ENCODE measurements around the gene TMA7.
"Not testable (repeated sequence)": the region's sequence is repeated elsewhere in the genome, so short reads cannot be mapped to it uniquely, and the experiment has no call there.

The TMA7 gene

DNA sequence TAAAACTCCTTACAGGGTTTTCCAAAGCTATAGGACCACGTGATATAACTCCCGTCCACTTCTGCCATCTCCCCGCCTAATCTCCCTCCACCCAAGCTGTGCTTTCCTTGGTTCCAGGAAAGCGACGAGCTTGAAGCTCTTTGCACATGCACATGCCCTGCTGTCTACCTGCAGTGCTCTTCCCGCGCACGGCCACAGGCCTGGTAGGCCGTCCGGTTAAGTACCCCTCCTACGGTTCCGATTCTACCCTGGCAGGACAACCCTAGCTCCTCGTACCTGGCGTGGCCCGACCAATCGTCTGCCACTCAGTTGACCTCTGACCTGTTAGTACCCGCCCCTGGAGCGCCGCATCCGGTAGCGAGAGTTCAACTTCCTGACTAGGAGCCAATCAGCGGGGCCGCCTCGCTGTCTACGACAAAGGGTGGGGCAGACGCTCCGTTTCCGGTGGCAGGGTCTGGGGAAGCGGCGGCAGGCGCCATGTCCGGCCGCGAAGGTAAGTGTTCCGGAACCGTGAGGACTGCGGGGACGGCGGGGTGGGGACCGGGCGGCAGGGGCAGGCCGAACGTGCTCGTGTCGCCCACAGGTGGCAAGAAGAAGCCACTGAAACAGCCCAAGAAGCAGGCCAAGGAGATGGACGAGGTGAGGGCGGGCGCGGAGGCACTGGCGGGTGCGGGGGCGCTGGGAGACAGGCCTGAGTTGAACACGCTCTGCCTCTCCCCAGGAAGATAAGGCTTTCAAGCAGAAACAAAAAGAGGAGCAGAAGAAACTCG is at the start of gene TMA7, which contains the start of gene CCDC51:
TMA7 (plus strand) TSS at position 438 of the 770 bp plus-strand sequence; CDS start at position 478, 40 bp downstream.
CCDC51 (minus strand) TSS at position 300 of the 770 bp plus-strand sequence. CDS start 4,991 bp downstream, outside the sequence.
- peak; percentile 99 for DNase-seq (ENCODE audit: low spot score)

DNA sequence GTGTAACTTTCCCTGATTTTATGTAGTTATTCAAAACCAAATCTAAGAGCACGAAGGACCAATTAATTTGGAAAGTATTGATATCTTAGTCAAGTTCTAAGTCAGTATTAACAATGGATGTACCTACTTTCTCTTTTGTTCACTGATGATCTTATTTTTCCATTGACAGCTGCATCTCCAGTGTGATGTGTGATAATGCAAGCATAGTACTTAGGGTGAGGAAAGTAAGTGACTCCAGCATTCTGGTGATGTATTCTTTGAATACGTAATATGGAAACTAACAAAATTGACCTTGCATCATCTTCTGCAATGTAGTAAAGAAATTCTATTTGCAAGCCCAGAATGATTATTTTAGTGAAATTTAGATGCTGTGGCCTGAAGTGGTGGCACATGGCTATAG is 45.7 kb upstream of the TMA7 start:
- no peak for DNase-seq (ENCODE audit: low spot score)

DNA sequence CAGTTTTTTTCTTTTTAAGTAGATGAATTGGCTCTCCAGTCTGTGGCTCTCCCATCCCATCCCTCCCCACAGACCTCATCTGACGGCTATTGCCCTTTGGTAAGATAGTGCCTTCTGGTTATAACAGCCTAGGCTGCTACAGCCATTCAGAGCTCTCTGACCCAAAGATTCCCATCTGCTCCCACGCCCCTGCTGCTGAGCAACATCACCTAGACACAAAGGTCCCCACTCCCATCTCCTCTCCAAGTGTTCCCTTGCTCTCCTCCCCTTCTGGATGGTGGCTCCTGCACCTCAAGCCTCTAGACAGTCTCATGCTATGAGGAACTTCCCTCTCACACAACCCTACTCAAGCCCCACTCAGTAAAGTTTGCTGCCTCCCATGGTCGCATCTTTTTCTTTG is 44.3 kb upstream of the TMA7 start:
- DNase-seq (ENCODE audit: low spot score) = no peak

DNA sequence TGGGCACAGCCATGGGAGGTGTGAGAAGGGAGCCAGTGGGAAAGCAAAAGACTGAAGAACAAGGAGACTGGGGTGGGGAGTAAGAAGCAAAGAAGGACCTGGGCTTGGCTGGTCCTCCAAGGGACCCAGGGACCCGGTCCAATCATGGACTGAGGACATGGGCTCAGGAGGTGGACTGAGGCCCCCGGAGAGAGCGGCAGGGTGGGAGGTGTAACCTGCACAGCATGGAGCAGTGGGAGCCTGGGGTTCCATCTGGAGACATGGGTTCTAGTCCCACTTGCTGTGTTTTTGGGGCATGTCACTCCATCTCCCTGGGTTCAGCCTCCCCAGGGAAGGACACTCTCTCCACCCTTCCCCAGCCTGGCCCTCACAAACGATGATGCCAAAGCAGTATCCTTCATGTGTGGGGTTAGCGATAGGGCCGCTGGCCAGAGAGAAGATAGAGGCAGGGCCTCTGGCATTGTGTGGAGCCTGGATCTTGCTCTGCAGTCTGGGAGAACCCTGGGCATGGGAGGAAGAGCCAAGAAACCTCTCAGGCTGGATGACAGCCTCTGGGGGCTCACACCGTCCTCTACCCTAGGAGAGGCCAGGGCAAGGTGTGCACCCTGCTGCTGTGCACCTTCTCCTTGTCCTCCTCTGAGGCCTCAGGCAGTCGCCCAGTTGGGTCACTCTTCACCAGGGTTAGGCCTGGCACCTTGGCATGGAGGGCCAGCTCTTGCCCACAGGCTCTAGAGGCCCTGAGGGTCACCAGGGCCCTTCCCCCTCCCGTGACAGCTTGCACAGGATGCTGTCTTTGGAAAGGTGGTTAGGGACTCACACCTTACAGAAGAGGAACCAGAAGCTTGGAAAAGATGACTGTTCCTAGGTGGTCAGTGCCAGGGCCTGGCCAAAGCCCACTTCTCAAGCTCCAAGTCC is 42.0 kb upstream of the TMA7 start:
- peak; percentile 1 for DNase-seq (ENCODE audit: low spot score)

DNA sequence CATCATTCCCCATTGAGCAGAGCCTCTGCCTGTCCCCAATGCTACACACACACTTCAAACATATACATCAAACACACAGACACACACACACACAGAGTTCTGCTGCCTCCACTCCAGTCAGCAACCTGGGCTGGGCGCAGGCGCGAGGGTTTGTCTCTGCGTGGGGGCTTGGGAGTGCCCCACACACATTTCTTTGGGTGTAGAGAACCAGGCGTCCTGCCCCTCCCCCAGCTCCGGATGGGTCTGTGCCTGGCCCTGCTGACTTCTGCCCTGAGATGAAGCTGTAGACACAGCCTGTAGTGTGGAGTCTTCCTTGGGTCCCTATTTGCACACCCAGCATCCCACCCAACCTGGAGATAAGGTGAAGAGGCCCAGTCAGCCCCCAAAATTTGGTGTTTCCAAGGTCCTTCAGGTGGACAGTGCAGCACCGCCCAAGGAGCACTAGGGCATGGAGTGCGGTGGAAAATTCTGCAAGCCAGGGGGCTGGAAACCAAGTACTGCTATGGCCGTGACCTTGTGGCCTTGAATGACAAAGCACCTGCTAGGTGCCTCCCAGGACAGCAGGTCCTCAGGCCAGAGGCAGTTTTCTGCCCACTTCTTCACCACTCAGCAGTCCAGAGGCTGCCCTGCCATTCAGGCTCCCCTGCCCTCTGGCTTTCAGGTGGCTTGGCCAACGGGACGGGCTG is 41.2 kb upstream of the TMA7 start:
- DNase-seq (ENCODE audit: low spot score) = peak; percentile 1

DNA sequence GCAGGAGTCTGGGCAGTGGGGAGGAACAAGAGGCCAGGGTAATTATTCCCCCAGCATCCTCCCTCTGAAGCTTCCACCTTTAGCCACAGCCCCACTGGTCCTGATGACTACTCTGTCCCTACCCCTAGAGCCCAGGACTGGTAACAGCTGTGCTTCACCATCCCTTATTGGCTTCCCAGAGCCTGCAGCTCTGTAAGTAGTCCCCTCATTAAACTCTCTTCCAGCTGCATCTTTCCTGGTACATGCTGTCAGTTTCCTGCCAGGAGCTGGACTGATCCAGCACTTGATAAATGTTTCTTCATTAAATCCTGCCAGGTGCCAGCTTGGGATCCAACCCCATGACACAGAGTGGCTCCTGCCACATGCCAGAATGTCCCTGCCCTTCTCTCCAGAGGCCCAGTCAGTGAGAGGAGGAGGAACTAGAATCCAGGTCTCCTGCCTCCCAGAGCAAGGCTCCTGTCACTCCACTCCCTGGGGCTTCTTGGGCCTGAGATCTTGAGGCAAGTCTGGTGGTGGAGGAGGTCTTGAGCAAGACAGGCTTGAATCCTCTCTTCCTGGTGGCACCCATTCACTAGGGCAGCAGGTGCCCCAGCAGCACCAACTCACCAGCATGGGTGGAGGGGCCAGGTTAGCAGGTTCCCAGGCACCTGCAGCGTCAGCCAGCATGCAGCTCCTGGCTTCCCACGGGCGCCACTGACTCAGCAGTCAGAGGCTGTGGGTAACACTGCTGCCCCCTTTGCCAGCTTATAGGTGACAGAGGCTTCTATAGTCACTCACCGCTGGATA is 40.5 kb upstream of the TMA7 start:
- peak; percentile 2 for DNase-seq (ENCODE audit: low spot score)

DNA sequence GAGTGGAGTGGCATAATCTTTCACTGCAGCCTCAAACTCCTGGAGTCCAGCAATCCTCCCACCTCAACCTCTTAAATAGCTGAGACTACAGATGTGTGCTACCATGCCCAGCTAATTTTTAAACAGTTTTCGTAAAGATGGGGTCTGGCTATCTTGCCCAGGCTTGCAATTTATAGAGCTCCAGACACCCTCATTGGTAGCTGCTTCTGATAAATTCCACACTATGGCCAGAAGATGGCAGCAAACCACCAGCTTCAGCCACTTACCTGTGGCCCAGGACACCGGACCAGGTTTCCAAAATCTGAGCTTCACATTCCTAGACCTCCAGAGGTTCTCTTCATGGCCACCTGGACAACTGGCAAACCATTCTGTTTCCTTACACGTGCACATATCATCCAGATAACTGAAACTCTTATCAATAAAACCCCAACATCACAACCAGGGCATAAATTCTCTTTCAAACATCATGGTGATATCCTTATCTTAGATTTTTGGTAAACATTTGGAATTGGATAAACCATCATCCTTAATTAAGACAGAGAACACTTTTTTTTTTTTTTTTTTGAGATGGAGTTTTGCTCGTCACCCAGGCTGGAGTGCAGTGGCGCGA is 39.1 kb upstream of the TMA7 start:
- DNase-seq (ENCODE audit: low spot score) = peak; percentile 84

DNA sequence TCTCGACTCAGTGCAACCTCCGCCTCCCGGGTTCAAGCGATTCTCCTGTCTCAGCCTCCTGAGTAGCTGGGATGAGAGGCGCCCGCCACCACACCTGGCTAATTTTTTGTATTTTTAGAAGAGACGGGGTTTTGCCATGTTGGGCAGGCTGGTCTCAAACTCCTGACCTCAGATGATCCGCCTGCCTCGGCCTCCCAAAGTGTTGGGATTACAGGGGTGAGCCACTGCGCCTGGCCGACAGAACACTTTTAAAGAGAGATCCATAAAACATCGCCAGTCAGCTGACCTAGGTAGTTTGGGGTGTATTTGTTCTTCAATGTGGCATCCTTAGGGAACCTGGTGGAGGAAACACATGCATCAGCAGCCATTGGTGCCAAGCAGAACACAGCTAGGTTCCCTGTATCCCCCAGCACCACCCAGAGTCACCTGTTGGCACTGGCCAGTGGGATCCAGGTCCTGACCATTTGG is 38.6 kb upstream of the TMA7 start:
- not testable (repeated sequence) for DNase-seq (ENCODE audit: low spot score)

DNA sequence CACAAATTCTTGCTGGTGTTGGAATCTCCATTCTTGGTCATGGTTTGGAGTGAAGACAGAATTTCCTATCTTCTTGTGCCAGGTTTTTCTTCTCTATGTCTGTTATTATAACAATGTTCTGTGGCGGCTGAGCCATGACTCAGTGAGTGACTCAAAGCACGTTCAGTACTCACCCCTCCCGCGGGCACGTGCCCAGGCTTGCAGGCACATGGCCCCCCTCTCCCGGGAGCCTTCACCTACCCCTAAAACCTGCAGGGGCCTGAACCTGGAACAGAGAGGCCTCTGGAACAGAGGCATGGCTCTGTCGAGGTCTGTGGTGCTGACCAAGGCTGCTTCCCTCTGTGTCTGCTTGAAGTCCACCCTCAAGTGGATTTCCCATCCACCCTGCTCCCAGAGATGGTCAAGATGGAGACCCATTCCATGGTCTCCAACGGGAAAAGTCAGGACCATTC is 37.8 kb upstream of the TMA7 start:
- no peak for DNase-seq (ENCODE audit: low spot score)

DNA sequence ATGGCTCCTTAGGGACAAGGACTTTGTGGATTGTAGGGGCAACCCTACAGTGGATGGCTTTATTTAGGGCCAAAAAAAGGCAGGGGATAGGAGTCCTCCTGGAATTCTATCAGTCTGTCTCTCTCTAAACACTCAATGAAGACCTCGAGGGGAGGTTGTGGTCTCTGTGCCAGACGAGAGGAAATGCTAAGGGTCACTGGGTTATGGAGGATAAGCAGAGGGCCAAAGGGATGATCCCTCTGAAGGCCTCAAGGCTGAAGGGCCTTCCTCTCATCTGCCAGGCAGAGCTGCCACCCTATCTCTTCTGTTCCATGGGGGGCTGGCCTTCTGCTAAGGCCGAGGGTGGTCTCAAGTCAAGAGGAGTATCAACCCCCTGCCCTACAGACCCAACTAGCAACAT is 37.1 kb upstream of the TMA7 start:
- DNase-seq (ENCODE audit: low spot score) = no peak

DNA sequence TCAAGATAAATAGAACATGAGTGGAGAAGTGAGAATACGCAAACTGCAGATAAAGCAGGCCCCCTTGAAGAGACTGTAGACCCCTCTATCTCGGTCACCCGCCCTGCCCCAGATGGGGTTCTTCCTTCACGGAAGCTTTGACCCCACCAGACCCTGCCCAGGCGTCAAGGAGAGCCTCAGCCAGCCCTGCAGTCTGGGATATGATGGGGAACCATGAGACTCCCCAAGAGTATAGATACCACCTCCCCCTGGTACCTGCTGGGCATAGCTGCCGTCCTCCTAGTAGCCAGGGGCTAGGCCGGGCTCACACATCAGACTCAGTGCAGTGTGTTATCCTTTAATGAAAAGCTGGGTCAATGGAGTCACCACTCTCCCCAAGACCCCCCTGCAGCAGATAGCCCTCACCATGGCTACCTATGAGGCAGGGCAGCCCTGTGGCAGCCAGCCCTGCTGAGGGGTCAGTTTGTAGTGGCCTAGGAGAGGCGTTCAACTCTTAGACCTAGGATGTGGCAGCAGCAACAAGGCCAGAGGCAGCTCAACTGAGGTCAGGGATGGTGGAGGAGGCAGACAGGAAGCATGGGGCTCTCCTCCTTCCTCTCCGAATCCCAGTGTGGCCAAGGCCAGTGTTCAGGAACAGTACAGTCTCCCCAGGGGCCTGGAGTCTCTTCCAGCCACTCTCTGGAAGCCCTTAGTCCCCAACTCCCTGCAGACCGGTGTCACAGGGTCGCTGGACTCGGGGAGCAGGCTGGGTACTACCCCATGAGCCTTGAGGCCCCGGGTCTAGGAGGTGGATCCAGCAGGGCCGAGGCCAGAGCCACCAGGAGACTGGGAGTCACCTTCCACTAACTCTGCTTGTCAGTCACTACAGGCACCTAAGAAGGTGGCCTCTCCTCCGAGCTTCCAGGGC is 36.3 kb upstream of the TMA7 start:
- DNase-seq (ENCODE audit: low spot score) = no peak

DNA sequence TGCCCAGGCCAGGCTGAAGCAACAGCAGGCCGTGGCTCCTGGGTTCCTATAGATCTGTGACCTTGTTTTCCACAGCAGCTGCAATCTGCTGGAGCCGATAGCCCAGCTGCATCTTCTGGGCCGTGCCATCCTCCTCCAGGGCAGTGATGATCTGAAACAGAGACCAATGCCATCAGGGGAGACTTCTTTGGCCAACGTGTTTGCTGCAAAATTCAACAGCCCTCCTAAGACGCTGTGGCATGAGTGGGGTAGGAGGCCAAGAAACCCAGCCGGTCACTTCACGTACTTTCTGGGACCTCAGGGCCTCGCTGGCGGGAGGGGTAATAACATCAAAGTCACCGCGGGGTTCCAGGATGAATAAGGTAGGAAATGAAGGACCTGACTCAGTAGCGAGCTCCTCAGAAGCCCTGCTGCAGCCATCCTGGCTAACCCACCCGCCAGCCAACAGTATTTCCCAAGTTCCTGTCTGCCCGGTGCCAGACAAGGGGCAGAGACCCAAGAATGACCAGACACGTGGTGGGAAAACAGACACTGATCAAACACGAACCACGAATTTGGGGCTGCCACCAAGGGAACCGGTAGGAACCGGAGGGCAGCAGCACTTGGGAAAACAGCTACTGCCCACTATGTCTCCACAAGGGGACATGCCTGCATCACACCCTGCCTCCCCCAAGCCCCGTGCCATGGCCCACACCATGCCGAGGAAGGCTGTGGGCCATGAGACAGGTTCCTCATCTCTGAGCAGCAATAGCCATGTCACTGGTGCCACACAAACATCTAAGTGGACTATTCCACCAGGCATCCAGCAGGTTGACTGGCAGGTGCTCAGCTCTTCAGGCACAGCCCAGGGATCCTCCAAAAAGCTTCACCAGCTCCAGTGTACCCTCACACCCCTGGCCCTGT is 35.4 kb upstream of the TMA7 start:
- DNase-seq (ENCODE audit: low spot score) = no peak

DNA sequence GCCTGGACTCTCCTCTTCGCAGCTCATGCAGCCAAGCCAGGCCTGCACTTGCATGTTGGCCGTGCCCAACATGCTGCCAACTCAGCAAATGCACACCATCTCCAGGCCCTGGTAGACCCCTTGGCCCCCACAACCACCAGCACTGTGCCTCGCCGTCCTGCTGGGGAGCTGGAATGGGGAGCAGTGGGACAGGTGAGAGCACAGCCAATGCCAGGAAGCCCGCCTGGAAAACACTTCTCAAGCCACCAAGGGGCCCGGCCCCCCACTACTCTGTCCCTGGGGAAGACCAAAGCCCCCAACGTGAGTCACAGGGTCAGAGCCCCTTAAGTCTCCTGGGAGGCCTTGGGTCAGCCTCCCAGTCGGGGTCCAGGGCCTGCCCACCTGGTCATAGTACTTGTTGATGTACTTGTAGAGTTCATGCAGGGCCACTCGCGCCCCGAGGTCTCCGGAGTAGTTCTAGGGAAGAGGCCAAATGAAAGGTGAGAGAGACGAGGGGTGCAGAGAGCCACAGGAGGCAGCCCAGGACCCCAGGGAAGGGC is 34.6 kb upstream of the TMA7 start:
- DNase-seq (ENCODE audit: low spot score) = no peak

DNA sequence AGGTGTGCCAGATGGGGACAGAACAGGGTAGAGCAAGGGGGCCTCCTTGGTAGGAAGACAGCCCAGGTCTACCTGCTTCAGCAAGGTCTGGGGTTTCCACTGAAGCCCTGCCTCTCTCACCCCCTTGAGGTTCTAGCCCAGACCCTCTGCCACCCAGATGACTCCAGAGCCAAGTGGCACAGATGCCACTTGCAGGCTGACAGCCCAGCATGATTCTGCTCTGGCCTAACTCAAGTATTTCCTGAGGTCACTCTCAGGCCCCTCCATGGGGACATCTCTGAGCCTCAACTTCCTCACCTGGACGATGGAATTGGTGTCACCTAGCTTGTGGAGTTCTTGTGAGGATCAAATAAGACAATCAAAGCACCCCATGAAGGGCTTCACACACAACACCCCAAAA is 34.1 kb upstream of the TMA7 start:
- no peak for DNase-seq (ENCODE audit: low spot score)

DNA sequence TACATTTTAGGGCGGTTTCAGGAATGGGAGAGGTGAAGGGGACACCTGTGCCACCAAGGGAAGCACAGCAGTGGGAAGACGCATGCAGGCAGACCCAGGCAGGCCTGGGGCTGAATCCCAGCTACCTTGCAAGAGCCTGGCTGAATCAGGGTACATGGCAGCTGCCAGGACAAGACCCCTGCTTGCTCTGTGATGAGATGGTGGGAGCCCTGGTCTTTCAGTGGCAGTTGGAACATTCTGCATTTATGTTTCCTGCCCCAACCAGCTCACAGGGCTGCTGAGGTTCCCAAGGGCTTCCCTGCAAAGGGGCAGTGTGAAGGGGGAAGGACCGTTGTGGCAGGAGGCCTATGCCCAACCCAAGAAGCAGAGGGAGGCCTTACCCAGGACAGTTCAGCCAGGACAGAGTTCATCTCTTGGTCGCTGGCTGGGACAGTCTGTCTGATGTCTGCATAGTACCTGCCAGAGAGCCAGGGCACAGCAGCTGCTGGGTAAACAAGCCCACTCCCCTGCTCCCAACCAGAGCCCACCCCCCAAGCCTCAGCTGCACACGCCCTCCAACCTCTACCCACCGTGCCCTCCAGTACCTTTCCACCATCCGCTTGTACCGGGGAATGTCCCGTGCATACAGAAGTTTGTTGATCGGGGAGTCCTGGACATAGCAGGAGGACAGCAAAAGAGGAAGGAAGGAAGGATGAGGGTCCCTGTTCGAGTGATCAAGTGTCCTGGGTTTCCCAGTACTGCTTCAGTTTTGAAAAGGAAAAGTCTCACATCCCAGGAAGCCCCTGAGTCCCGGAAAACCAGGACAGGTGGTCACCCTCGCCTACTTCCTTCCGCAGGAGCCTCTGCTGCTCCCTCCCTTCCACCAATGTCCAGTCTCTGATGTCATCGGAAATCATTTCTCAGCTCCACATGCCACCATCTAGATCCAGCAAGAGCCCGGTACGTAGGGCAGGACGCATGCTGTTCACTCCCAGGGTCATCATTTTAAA is 33.3 kb upstream of the TMA7 start:
- no peak for DNase-seq (ENCODE audit: low spot score)

DNA sequence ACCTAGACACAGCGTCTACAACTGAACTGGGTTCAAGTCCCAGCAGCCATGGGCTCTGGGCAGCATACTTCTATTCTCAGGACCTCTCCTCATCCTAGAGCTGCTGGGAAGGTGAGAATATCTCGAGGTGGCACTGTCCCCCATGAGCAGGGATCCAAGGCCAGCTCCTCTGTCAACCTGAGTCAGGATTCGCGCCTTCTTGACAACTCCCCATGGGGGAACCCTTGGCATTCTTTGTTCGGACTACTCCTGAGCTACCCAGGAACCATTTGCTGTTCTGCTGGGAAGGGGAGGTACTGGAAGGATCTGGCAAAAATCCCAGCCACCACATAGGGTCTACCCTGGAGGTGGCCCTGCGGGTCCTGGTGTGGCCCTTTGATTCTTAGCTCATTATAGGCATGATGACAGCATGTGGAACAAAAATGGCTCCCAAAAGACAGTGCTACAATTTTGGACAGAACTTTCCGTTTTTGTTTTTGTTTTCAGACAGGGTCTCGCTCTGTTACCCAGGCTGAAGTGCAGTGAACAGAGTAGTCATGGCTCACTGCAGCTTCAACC is 32.4 kb upstream of the TMA7 start:
- DNase-seq (ENCODE audit: low spot score) = no peak

DNA sequence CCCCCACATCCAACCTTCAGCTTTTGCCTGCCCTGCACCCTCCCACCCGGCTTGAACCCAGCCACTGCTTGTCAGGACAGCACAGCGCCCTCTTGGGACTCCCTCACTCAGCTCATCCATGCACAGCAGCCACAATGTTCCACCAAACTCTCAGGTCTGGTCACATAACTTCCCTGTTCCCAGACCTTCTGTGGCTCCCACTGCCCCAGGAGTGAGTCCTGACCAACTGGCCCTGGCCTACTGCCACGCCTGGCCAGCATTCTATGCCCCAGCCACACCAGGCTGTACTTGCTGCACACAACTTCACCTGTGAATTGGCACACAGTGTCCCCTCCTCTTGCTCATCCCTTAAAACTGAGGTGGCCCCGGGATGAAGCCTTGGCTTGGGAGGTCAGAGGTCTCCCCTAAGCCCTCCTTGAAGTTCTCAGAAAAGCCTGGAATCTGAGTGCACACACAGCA is 31.2 kb upstream of the TMA7 start:
- DNase-seq (ENCODE audit: low spot score) = no peak
